Measurements from ENCODE around the gene ACTRT2. TPM values are rescaled to one million over a fixed set of nuclear protein-coding genes. Genes with fewer than 3 reads are reported as not detected.

ACTRT2 gene
- polyA plus RNA-seq, 1 donor (not counting 4 experiments of a cell fraction or from before 2014, with no cell fraction given), result not detected

DNA sequence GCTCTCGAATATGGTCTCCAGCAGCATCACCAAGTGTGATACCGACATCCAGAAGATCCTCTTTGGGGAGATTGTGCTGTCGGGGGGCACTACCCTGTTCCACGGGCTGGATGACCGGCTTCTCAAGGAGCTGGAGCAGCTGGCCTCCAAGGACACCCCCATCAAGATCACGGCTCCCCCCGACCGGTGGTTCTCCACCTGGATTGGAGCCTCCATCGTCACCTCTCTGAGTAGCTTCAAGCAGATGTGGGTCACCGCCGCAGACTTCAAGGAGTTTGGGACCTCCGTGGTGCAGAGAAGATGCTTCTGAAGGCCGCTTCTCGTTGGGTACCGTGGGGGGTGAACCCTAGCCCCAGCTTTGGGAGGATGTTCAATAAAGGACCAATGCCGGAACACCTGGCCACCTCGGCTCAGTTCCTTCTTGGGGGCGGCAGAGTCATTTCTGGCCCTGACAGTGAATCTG, 1.3 kb downstream of the ACTRT2 start:
- Histone ChIP-seq H3K27me3 (ENCODE audit: control insufficient read depth, extremely low read depth, insufficient read depth, low read length) (no peaks in the 10 kb centered on the region), H4K20me1 (ENCODE audit: control insufficient read depth, extremely low read depth, insufficient read depth, low read length) (no peaks in the 10 kb centered on the region), H3K36me3 (ENCODE audit: control insufficient read depth in 2 of 2, extremely low read depth in 1 of 2, insufficient read depth in 2 of 2, low read length in 2 of 2) (no peaks in the 10 kb centered on the region), H3K4me2 (ENCODE audit: control insufficient read depth, extremely low read depth, insufficient read depth, low read depth, low read length) (no peak overlapping the region), H3K9ac (ENCODE audit: control insufficient read depth, extremely low read depth, insufficient read depth, low read length) (no peak overlapping the region), H3K79me2 (ENCODE audit: control insufficient read depth, insufficient read depth, low read length) (no peaks in the 10 kb centered on the region), H2AFZ (ENCODE audit: control insufficient read depth, low read length) (no peak overlapping the region), H3K27ac (ENCODE audit: control insufficient read depth, insufficient read depth, low read length) (no peak overlapping the region), H3K9me1 (ENCODE audit: control insufficient read depth, extremely low read depth, insufficient read depth, low read length) (no peaks in the 10 kb centered on the region), H3K4me1 (ENCODE audit: control insufficient read depth, extremely low read depth, insufficient read depth, low read length) (no peaks in the 10 kb centered on the region), H3K4me3 (ENCODE audit: control insufficient read depth in 2 of 3, extremely low read depth in 1 of 3, insufficient read depth in 2 of 3, low read depth in 1 of 3, low read length in 3 of 3) (no peak overlapping the region), H3K9me3 (ENCODE audit: control insufficient read depth, low read depth, low read length) (peaks cover 19% of the 10 kb centered on the region)
- DNase-seq (ENCODE audit: low read depth, low spot score) (no peak), FAIRE-seq (no peak)
- TF ChIP-seq, protein P1, sequence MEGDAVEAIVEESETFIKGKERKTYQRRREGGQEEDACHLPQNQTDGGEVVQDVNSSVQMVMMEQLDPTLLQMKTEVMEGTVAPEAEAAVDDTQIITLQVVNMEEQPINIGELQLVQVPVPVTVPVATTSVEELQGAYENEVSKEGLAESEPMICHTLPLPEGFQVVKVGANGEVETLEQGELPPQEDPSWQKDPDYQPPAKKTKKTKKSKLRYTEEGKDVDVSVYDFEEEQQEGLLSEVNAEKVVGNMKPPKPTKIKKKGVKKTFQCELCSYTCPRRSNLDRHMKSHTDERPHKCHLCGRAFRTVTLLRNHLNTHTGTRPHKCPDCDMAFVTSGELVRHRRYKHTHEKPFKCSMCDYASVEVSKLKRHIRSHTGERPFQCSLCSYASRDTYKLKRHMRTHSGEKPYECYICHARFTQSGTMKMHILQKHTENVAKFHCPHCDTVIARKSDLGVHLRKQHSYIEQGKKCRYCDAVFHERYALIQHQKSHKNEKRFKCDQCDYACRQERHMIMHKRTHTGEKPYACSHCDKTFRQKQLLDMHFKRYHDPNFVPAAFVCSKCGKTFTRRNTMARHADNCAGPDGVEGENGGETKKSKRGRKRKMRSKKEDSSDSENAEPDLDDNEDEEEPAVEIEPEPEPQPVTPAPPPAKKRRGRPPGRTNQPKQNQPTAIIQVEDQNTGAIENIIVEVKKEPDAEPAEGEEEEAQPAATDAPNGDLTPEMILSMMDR (optimal IDR thresholded peaks at IDR 0.05 in 1 of 3, IDR thresholded peaks at IDR 0.05 in 1 of 3, conservative IDR thresholded peaks at IDR 0.05 in 1 of 3; ENCODE audit: extremely low read depth in 1 of 3, insufficient read depth in 2 of 3, low read length in 3 of 3), result no peak
- TF ChIP-seq EZH2 (IDR thresholded peaks at IDR 0.05; ENCODE audit: low read length), result no peak
- dilution Hi-C loops (cut with MboI; ENCODE audit: extremely low pct_ligation_motif_present, low sequenced_read_pairs), result no loop called here

DNA sequence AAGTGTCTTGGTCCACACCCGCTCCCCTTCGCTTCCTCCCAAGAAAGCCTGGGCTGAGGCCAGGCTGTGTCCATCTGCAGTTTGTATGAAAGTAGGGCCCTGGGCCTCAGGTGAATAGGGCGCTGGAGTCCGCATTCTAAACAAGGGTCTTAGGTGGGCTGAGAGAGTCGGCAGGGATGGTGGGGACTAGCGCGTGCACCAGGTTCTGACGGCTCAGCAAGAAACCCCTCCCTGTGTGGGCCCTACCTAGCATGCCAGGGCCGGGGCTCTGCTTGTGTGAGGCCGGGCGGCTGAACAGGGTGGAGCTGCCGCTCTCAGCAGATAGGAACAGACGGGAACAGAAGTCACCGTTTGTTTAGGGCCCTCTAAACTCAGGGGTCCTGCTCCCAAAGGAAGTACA, 1.7 kb downstream of the ACTRT2 start:
- Histone ChIP-seq H3K27me3 (ENCODE audit: control insufficient read depth, extremely low read depth, insufficient read depth, low read length) (no peaks in the 10 kb centered on the region), H3K9me1 (ENCODE audit: control insufficient read depth, extremely low read depth, insufficient read depth, low read length) (no peaks in the 10 kb centered on the region), H3K4me2 (ENCODE audit: control insufficient read depth, extremely low read depth, insufficient read depth, low read depth, low read length) (no peak overlapping the region), H3K36me3 (ENCODE audit: control insufficient read depth in 2 of 2, extremely low read depth in 1 of 2, insufficient read depth in 2 of 2, low read length in 2 of 2) (no peaks in the 10 kb centered on the region), H3K4me3 (ENCODE audit: control insufficient read depth in 2 of 3, extremely low read depth in 1 of 3, insufficient read depth in 2 of 3, low read depth in 1 of 3, low read length in 3 of 3) (no peak overlapping the region), H3K9me3 (ENCODE audit: control insufficient read depth, low read depth, low read length) (peaks cover 19% of the 10 kb centered on the region), H3K4me1 (ENCODE audit: control insufficient read depth, extremely low read depth, insufficient read depth, low read length) (no peaks in the 10 kb centered on the region), H2AFZ (ENCODE audit: control insufficient read depth, low read length) (no peak overlapping the region), H3K9ac (ENCODE audit: control insufficient read depth, extremely low read depth, insufficient read depth, low read length) (no peak overlapping the region), H4K20me1 (ENCODE audit: control insufficient read depth, extremely low read depth, insufficient read depth, low read length) (no peaks in the 10 kb centered on the region), H3K79me2 (ENCODE audit: control insufficient read depth, insufficient read depth, low read length) (no peaks in the 10 kb centered on the region), H3K27ac (ENCODE audit: control insufficient read depth, insufficient read depth, low read length) (no peak overlapping the region)
- DNase-seq (ENCODE audit: low read depth, low spot score) (no peak), FAIRE-seq (no peak)
- TF ChIP-seq, protein P1 (optimal IDR thresholded peaks at IDR 0.05 in 1 of 3, IDR thresholded peaks at IDR 0.05 in 1 of 3, conservative IDR thresholded peaks at IDR 0.05 in 1 of 3; ENCODE audit: extremely low read depth in 1 of 3, insufficient read depth in 2 of 3, low read length in 3 of 3), result no peak
- TF ChIP-seq EZH2 (IDR thresholded peaks at IDR 0.05; ENCODE audit: low read length), result no peak
- dilution Hi-C loops (cut with MboI; ENCODE audit: extremely low pct_ligation_motif_present, low sequenced_read_pairs), result no loop called here
